ENCODE measurements around the gene AGAP1.

DNA sequence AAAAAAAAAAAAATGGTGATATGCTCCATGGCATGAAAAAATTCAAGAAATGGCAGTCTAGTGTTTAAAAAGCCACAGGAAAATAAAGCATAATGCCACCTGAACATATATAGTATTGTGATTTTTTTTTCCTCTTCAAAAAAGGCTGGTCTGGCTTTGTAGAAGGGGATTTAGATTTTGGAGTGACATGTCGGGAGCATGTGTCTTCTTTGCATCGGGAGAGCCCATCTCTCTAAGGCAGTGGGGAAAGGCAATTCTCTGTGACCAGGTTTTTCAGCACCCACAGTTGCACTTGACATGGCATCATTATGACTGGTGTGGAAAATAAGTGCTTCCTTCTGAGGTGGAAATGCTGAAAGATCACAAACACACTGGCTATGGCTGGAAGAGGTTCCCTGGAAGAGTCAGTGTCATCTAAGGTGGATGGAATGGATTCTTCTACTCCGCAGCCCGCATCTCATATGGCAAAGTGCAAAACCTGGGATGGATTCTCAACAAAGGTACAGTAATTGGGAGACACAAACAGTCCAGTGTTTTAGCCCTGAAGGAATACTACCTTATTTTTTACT is 172.5 kb downstream of the AGAP1 start:
- TF ChIP-seq POLR2AphosphoS5 (IDR thresholded peaks at IDR 0.05) (no peak), EP300 (conservative IDR thresholded peaks at IDR 0.05; ENCODE audit: poor library complexity, severe bottlenecking) (peak; percentile 65), CTCF (IDR thresholded peaks at IDR 0.05; ENCODE audit: poor library complexity, severe bottlenecking) (peak; percentile 38), EZH2 (IDR thresholded peaks at IDR 0.05; ENCODE audit: borderline replicate concordance, insufficient read depth, low read length, poor library complexity, severe bottlenecking) (no peak), TAF1 (IDR thresholded peaks at IDR 0.05; ENCODE audit: low read depth) (no peak), RAD21 (conservative IDR thresholded peaks at IDR 0.05) (peak; percentile 36)

All from neural cell (in vitro differentiated cells).